Neural progenitor cell (in vitro differentiated cells): ENCODE data around the gene NEDD4L.

ENCODE experiments used
- CTCF ChIP-seq: fragments of 200-600 bp; sonication (generic); IDR thresholded peaks from 2 replicates; pipeline ENCODE4 v1.5.1; 2017; ENCODE audit warnings: antibody characterized with exemption, mild to moderate bottlenecking
- EZH2 ChIP-seq: fragments of 200-600 bp; sonication (generic); IDR thresholded peaks from 2 replicates; pipeline ENCODE4 v1.6.1; 2017; ENCODE audit warnings: antibody characterized with exemption, mild to moderate bottlenecking, moderate library complexity
- EZH2phosphoT487 ChIP-seq: fragments of 200-600 bp; sonication (generic); IDR thresholded peaks from 2 replicates; pipeline ENCODE4 v1.6.1; 2017; ENCODE audit warnings: antibody characterized with exemption

GRCh38 chr18:58299936-58300335 lies 255.9 kb downstream of the NEDD4L start:
- TF ChIP-seq CTCF (no peak), EZH2phosphoT487 (no peak), EZH2 (no peak)
